H1 (cell line): Measurements from ENCODE around the gene WNT1. TPM values are rescaled to one million over a fixed set of nuclear protein-coding genes. Genes with fewer than 3 reads are reported as not detected.

ENCODE experiments used
- CTCF ChIA-PET: fragments of 300-600 bp; sonication (Branson Sonifier 250); formaldehyde crosslinking; loops from one replicate; lab custom pipeline; 2021; ENCODE audit not compliant: partially characterized antibody; lab: Charles Lee
- POLR2A ChIA-PET: fragments of 300-600 bp; sonication (Branson Sonifier 250); formaldehyde crosslinking; loops from one replicate; lab custom pipeline; 2021; ENCODE audit warnings: inconsistent platforms; ENCODE audit not compliant: partially characterized antibody; lab: Charles Lee
- DNase-seq, 2 experiments: peaks; one replicate each; pipeline versions ENCODE4 v3.0.0 to v3.0.0-alpha.2; 2010 to 2022; ENCODE audit warnings: low spot score in 2 of 2, low read depth in 1 of 2, mixed read lengths in 1 of 2
- FAIRE-seq: peaks from 2 replicates; lab custom pipeline; 2011; peaks lifted over from hg19 to GRCh38; lab: Jason Lieb, UNC
- H2AFZ ChIP-seq: 2 replicates; pipeline ENCODE4 v1.8.1; 2012; ENCODE audit warnings: low read length, inconsistent platforms
- H2AK5ac ChIP-seq: 2 replicates; pipeline ENCODE4 v1.6.1; 2013; ENCODE audit warnings: low read depth, low read length
- H2BK120ac ChIP-seq: replicated peaks from 2 replicates; pipeline ENCODE3; 2013; ENCODE audit warnings: low read depth, low read length, inconsistent platforms
- H2BK12ac ChIP-seq: 2 replicates; pipeline ENCODE4 v1.6.1; 2013; ENCODE audit warnings: low read depth, low read length
- H2BK15ac ChIP-seq: 2 replicates; pipeline ENCODE4 v1.6.1; 2013; ENCODE audit warnings: low read length
- H2BK20ac ChIP-seq: 2 replicates; pipeline ENCODE4 v1.6.1; 2013; ENCODE audit warnings: low read length
- H2BK5ac ChIP-seq: 2 replicates; pipeline ENCODE4 v1.6.1; 2013; ENCODE audit warnings: low read depth, low read length
- H3K14ac ChIP-seq: 2 replicates; pipeline ENCODE4 v1.6.1; 2013; ENCODE audit warnings: inconsistent platforms; ENCODE audit not compliant: insufficient read length
- H3K18ac ChIP-seq: 2 replicates; pipeline ENCODE4 v1.6.1; 2013; ENCODE audit warnings: low read length; ENCODE audit errors: extremely low read depth
- H3K23ac ChIP-seq: 2 replicates; pipeline ENCODE4 v1.6.1; 2013; ENCODE audit warnings: inconsistent platforms; ENCODE audit not compliant: insufficient read length
- H3K23me2 ChIP-seq: 2 replicates; pipeline ENCODE4 v1.6.1; 2013; ENCODE audit warnings: low read depth, low read length
- H3K27ac ChIP-seq: 2 replicates; pipeline ENCODE4 v1.6.1; 2011; ENCODE audit warnings: low read depth, low read length, inconsistent platforms
- H3K27me3 ChIP-seq, 4 experiments: replicated peaks in 1 of 4; 1 replicate in 1 of 4; 2 replicates in 3 of 4; pipeline versions ENCODE4 v1.6.1 to v1.8.1; 2011 to 2013; ENCODE audit warnings: low read length in 3 of 4, mild to moderate bottlenecking in 3 of 4, inconsistent platforms in 2 of 4, mixed read lengths in 2 of 4, moderate library complexity in 1 of 4; ENCODE audit not compliant: control insufficient read depth in 3 of 4, insufficient read depth in 3 of 4; ENCODE audit errors: extremely low read depth in 1 of 4
- H3K36me3 ChIP-seq, 4 experiments: 2 replicates each; pipeline versions ENCODE4 v1.6.1 to v1.8.1; 2011 to 2013; ENCODE audit warnings: mild to moderate bottlenecking in 4 of 4, low read length in 3 of 4, moderate library complexity in 2 of 4, control low read depth in 1 of 4, inconsistent platforms in 1 of 4; ENCODE audit not compliant: insufficient read depth in 4 of 4, control insufficient read depth in 2 of 4
- H3K4ac ChIP-seq: replicated peaks from 2 replicates; pipeline ENCODE3; 2013; ENCODE audit warnings: low read length, low read depth, mixed read lengths, inconsistent platforms; ENCODE audit not compliant: insufficient read length
- H3K4me1 ChIP-seq, 4 experiments: replicated peaks in 1 of 4; 1 replicate in 1 of 4; 2 replicates in 3 of 4; pipeline versions ENCODE4 v1.6.1 to v1.8.1; 2011 to 2013; ENCODE audit warnings: low read length in 3 of 4, inconsistent platforms in 2 of 4, mixed read lengths in 1 of 4; ENCODE audit not compliant: insufficient read depth in 4 of 4, control insufficient read depth in 3 of 4
- H3K4me2 ChIP-seq, 2 experiments: 2 replicates each; pipeline versions ENCODE4 v1.6.1 to v1.8.1; 2011 to 2013; ENCODE audit warnings: low read depth in 2 of 2, low read length in 2 of 2, control low read depth in 1 of 2, inconsistent platforms in 1 of 2, mild to moderate bottlenecking in 1 of 2; ENCODE audit not compliant: insufficient read depth in 1 of 2
- H3K4me3 ChIP-seq, 4 experiments: fragments of 200-600, 300-600 bp in 1 of 4; sonication (generic), shearing (Covaris generic), sonication (Bioruptor Twin) in 1 of 4; 2 replicates each; pipeline versions ENCODE4 v1.5.1 to v1.8.1; 2011 to 2016; ENCODE audit warnings: low read length in 4 of 4, low read depth in 3 of 4, control low read depth in 2 of 4, inconsistent platforms in 2 of 4, mild to moderate bottlenecking in 2 of 4, mixed read lengths in 1 of 4, moderate library complexity in 1 of 4; ENCODE audit not compliant: insufficient read depth in 2 of 4; ENCODE audit errors: extremely low read depth in 1 of 4
- H3K56ac ChIP-seq: replicated peaks from 2 replicates; pipeline ENCODE3; 2013; ENCODE audit warnings: low read depth, mild to moderate bottlenecking, mixed read lengths, low read length, inconsistent platforms; ENCODE audit not compliant: insufficient read length
- H3K79me1 ChIP-seq: 2 replicates; pipeline ENCODE4 v1.6.1; 2013; ENCODE audit warnings: low read depth, low read length, control low read depth
- H3K79me2 ChIP-seq, 2 experiments: 2 replicates each; pipeline versions ENCODE4 v1.6.1 to v1.8.1; 2012 to 2013; ENCODE audit warnings: low read length in 2 of 2, mild to moderate bottlenecking in 2 of 2, inconsistent platforms in 1 of 2; ENCODE audit not compliant: insufficient read depth in 2 of 2, control insufficient read depth in 1 of 2
- H3K9ac ChIP-seq, 4 experiments: replicated peaks in 1 of 4; 1 replicate in 1 of 4; 2 replicates in 3 of 4; pipeline versions ENCODE4 v1.6.1 to v1.8.1; 2011 to 2013; ENCODE audit warnings: low read depth in 3 of 4, low read length in 3 of 4, control low read depth in 2 of 4, mild to moderate bottlenecking in 2 of 4, moderate library complexity in 2 of 4, inconsistent platforms in 1 of 4; ENCODE audit errors: extremely low read depth in 1 of 4
- H3K9me3 ChIP-seq, 2 experiments: 2 replicates each; pipeline versions ENCODE4 v1.6.1 to v1.8.1; 2012 to 2013; ENCODE audit warnings: mild to moderate bottlenecking in 2 of 2, moderate library complexity in 2 of 2, control low read depth in 1 of 2, inconsistent platforms in 1 of 2, low read depth in 1 of 2, low read length in 1 of 2, mixed read lengths in 1 of 2; ENCODE audit not compliant: insufficient read depth in 2 of 2
- H4K20me1 ChIP-seq, 2 experiments: replicated peaks in 1 of 2; 2 replicates each; pipeline versions ENCODE3 to v1.8.1; 2011 to 2013; ENCODE audit warnings: inconsistent platforms in 2 of 2, low read length in 2 of 2, mild to moderate bottlenecking in 1 of 2; ENCODE audit not compliant: insufficient read depth in 2 of 2, control insufficient read depth in 1 of 2
- H4K5ac ChIP-seq: 2 replicates; pipeline ENCODE4 v1.6.1; 2013; ENCODE audit warnings: low read length, low read depth, mixed read lengths, inconsistent platforms; ENCODE audit not compliant: insufficient read length
- H4K8ac ChIP-seq: 2 replicates; pipeline ENCODE4 v1.8.0; 2013; ENCODE audit warnings: mild to moderate bottlenecking, moderate library complexity, low read length, inconsistent platforms; ENCODE audit not compliant: insufficient read depth; ENCODE audit errors: extremely low read depth
- H4K91ac ChIP-seq: replicated peaks from 2 replicates; pipeline ENCODE3; 2013; ENCODE audit warnings: low read length, mixed read lengths, inconsistent platforms; ENCODE audit not compliant: insufficient read length
- BRCA1 ChIP-seq: IDR thresholded peaks from 2 replicates; pipeline ENCODE4 v1.6.1; 2012; ENCODE audit warnings: low read depth, low read length, improper control_type of control experiment
- CBX8 ChIP-seq: fragments of 300-800, 300-1000 bp; sonication (generic); IDR thresholded peaks from 2 replicates; pipeline ENCODE4 v1.7.1; 2016; ENCODE audit warnings: low read depth, low read length, borderline replicate concordance
- CHD1 ChIP-seq: IDR thresholded peaks from 2 replicates; pipeline ENCODE4 v1.6.1; 2012; ENCODE audit warnings: low read depth, low read length, improper control_type of control experiment
- CHD2 ChIP-seq: IDR thresholded peaks from 2 replicates; pipeline ENCODE4 v1.6.1; 2012; ENCODE audit warnings: low read length, improper control_type of control experiment
- CREB1 ChIP-seq: IDR thresholded peaks from 2 replicates; pipeline ENCODE4 v1.6.1; 2012; ENCODE audit warnings: inconsistent platforms
- EGR1 ChIP-seq: IDR thresholded peaks from 2 replicates; pipeline ENCODE4 v1.6.1; 2011; ENCODE audit warnings: low read depth, low read length, borderline replicate concordance
- HDAC6 ChIP-seq: IDR thresholded peaks from one replicate; pipeline ENCODE4 v1.7.1; 2012; ENCODE audit warnings: low read depth, mild to moderate bottlenecking, inconsistent platforms, low read length, moderate library complexity
- KDM1A ChIP-seq: fragments of 200-600, 300-600 bp; sonication (generic); IDR thresholded peaks from 2 replicates; pipeline ENCODE4 v1.7.1; 2016; ENCODE audit warnings: mild to moderate bottlenecking, low read length, borderline replicate concordance
- POLR2AphosphoS5 ChIP-seq: IDR thresholded peaks from 2 replicates; pipeline ENCODE4 v1.6.1; 2011; ENCODE audit warnings: low read depth, low read length
- SIN3A ChIP-seq, 2 experiments: IDR thresholded peaks in 1 of 2; conservative IDR thresholded peaks in 1 of 2; 2 replicates each; pipeline ENCODE4 v1.6.1; 2011 to 2012; ENCODE audit warnings: low read length in 2 of 2, improper control_type of control experiment in 1 of 2, low read depth in 1 of 2, mild to moderate bottlenecking in 1 of 2
- SP4 ChIP-seq: IDR thresholded peaks from 2 replicates; pipeline ENCODE4 v1.6.1; 2012; ENCODE audit warnings: low read length, inconsistent platforms
- TBP ChIP-seq: IDR thresholded peaks from 2 replicates; pipeline ENCODE4 v1.6.1; 2011; ENCODE audit warnings: low read depth, low read length, improper control_type of control experiment
- YY1 ChIP-seq: IDR thresholded peaks from 2 replicates; pipeline ENCODE4 v1.6.1; 2011; ENCODE audit warnings: low read depth, mild to moderate bottlenecking, low read length
- WGBS, 2 experiments: shearing (Covaris generic) in 1 of 2; methylation state at CpG; one replicate each; pipeline versions ENCODE4 v1.1.6 to v1.1.7; 2013 to 2015; ENCODE audit warnings: low lambda C conversion rate in 2 of 2, mixed read lengths in 2 of 2, inconsistent platforms in 1 of 2, low coverage in 1 of 2, missing lambda C conversion rate in 1 of 2; ENCODE audit not compliant: insufficient replicate concordance in 2 of 2, insufficient coverage in 1 of 2, insufficient read length in 1 of 2; ENCODE audit errors: extremely low coverage in 1 of 2, missing lambda C conversion rate in 1 of 2; 5-methylcytosine and 5-hydroxymethylcytosine counted together
- polyA plus RNA-seq, 7 experiments: library from polyadenylated mRNA; depleted of rRNA in 3 of 7; stranded (reverse) in 5 of 7; unstranded in 2 of 7; fragments of >200 nt in 5 of 7; fragments of 200-250 nt in 2 of 7; gene quantifications; 1 replicate in 5 of 7; 2 replicates in 1 of 7; 4 replicates in 1 of 7; pipeline versions ENCODE4 v1.2.1 to v1.2.3, GENCODE V29; 2011 to 2013; ENCODE audit warnings: missing spikeins in 2 of 7, mixed read lengths in 2 of 7
- total RNA-seq: library from RNA; stranded (reverse); fragmentation: NEBNext Ultra II Directional; extraction: Animal tissue kit (Norgen Biotek cat#: 25700); gene quantifications from 2 replicates; pipeline ENCODE4 v1.2.1, GENCODE V29; 2021

WNT1 gene
- total and polyA plus RNA-seq, 2 of the 8 experiments (the other 6 are each of a cell fraction or from before 2014, with no cell fraction given), result not detected

GRCh38 chr12:49026101-49026500, 48.0 kb downstream of the WNT1 start:
- Histone ChIP-seq H3K18ac (no peak overlapping the region), H2AFZ (no peak overlapping the region), H3K4me3 (no peak overlapping the region), H4K5ac (no peak overlapping the region), H3K56ac (no peak overlapping the region), H2BK5ac (no peak overlapping the region), H3K23ac (no peak overlapping the region), H4K91ac (no peak overlapping the region), H3K36me3 (peaks cover 35 to 83% (median 70%) of the 10 kb centered on the region in 4 experiments; a peak in 7 of 8 replicates), H3K4ac (no peak overlapping the region), H3K4me2 (no peak overlapping the region), H3K79me2 (no peaks in the 10 kb centered on the region), H3K9me3 (no peaks in the 10 kb centered on the region), H3K23me2 (no peaks in the 10 kb centered on the region), H3K27me3 (no peaks in the 10 kb centered on the region), H2BK120ac (no peak overlapping the region), H3K14ac (no peak overlapping the region), H2AK5ac (no peak overlapping the region), H3K27ac (no peak overlapping the region), H2BK20ac (no peak overlapping the region), H4K20me1 (peaks cover 6 to 8% of the 10 kb centered on the region in 2 experiments), H4K8ac (no peak overlapping the region), H2BK12ac (no peak overlapping the region), H3K4me1 (no peaks in the 10 kb centered on the region), H3K79me1 (no peaks in the 10 kb centered on the region; the same call in 1 of the 2 replicates), H3K9ac (no peak overlapping the region), H2BK15ac (no peak overlapping the region)
- FAIRE-seq, result no peak
- POLR2A ChIA-PET, result interaction anchor here (0.6 to 22.2 kb wide), 2 partner anchors 15 to 97 kb away, joined by 3 to 339 read pairs; no protein-coding TSS in a partner anchor
- DNase-seq, result no peak
- CTCF ChIA-PET, result interaction anchor here (0.9 to 4.9 kb wide), 2 partner anchors 11 to 18 kb away, joined by 3 to 43 read pairs; no protein-coding TSS in a partner anchor
- WGBS, 2 experiments, result 94% methylated on average over 21 of the region's 21 CpGs; no CpG with 5 or more reads in 1 of the 2 experiments
- TF ChIP-seq CREB1 (no peak), BRCA1 (no peak), YY1 (no peak), CBX8 (no peak), CHD2 (no peak), SP4 (no peak), POLR2AphosphoS5 (no peak), TBP (no peak), CHD1 (no peak), EGR1 (no peak), HDAC6 (no peak), SIN3A (conservative IDR thresholded peaks at IDR 0.05 in 1 of 2, IDR thresholded peaks at IDR 0.05 in 1 of 2; ENCODE audit: low read depth in 1 of 2, low read length in 2 of 2) (no peak), KDM1A (no peak)
